LNCaP clone FGC (cell line): ENCODE data around the gene NHLH2.

Experiments used
- DNase-seq: peaks from one replicate; pipeline ENCODE4 v3.0.0-alpha.2; 2011; ENCODE audit warnings: low read depth
- H3K4me3 ChIP-seq: 2 replicates; pipeline ENCODE4 v1.5.1; 2011; ENCODE audit warnings: mild to moderate bottlenecking, low read depth, low read length, control low read depth
- CTCF ChIP-seq: IDR thresholded peaks from 2 replicates; pipeline ENCODE4 v1.5.1; 2012; ENCODE audit warnings: mild to moderate bottlenecking; ENCODE audit not compliant: control insufficient read depth, insufficient read depth; ENCODE audit errors: extremely low read depth

NHLH2 gene

GRCh38 chr1:115840605-115841460, at the start of gene NHLH2:
Gene NHLH2 (minus strand): TSS chr1:115841126. CDS start chr1:115838372, 2,754 bp downstream.
- H3K4me3 ChIP-seq = no peak within 1 kb of the TSS
- no peak for DNase-seq
- TF ChIP-seq CTCF = no peak

- no peak for DNase-seq
- no peak overlapping the region for H3K4me3 ChIP-seq
- TF ChIP-seq CTCF = no peak
Measured at GRCh38 chr1:115890580-115890979, 49.7 kb upstream of the NHLH2 start.

- DNase-seq = no peak
- no peak for TF ChIP-seq CTCF
- H3K4me3 ChIP-seq = no peak overlapping the region
Measured at GRCh38 chr1:115888976-115889375, 48.0 kb upstream of the NHLH2 start.

- no peak for TF ChIP-seq CTCF
- no peak for DNase-seq
- H3K4me3 ChIP-seq = no peak overlapping the region
Measured at GRCh38 chr1:115882913-115883902, 42.3 kb upstream of the NHLH2 start.

- DNase-seq = peak; percentile 91
- TF ChIP-seq CTCF = no peak
- H3K4me3 ChIP-seq = no peak overlapping the region
Measured at GRCh38 chr1:115880981-115881672, 40.2 kb upstream of the NHLH2 start.

GRCh38 chr1:115879977-115880376, 39.1 kb upstream of the NHLH2 start:
- no peak for DNase-seq
- H3K4me3 ChIP-seq = no peak overlapping the region
- TF ChIP-seq CTCF = no peak
